ENCODE results near the gene EPS8L2.

The EPS8L2 gene

GRCh38 chr11:763549-764321 lies 57.7 kb downstream of the EPS8L2 start:
- DNase-seq, result no peak

GRCh38 chr11:764322-765024 lies 58.4 kb downstream of the EPS8L2 start:
- DNase-seq, result no peak

- DNase-seq, result peak; percentile 75 to 77
Measured at GRCh38 chr11:765025-765801, 59.2 kb downstream of the EPS8L2 start.

GRCh38 chr11:765802-766091 lies 59.7 kb downstream of the EPS8L2 start:
- no peak for DNase-seq

- DNase-seq, result no peak
Measured at GRCh38 chr11:766106-766935, 60.3 kb downstream of the EPS8L2 start.

- DNase-seq, result no peak
Measured at GRCh38 chr11:766936-767210, 60.8 kb downstream of the EPS8L2 start.

GRCh38 chr11:767238-767637 lies 61.2 kb downstream of the EPS8L2 start:
- no peak for DNase-seq

- DNase-seq, result no peak
Measured at GRCh38 chr11:769887-770641, 64.0 kb downstream of the EPS8L2 start.

GRCh38 chr11:770642-771616 lies 64.9 kb downstream of the EPS8L2 start:
- DNase-seq, result no peak

- DNase-seq, result no peak
Measured at GRCh38 chr11:771617-772204, 65.7 kb downstream of the EPS8L2 start.

- DNase-seq, result no peak
Measured at GRCh38 chr11:772429-773390, 66.7 kb downstream of the EPS8L2 start.

GRCh38 chr11:773425-773824 lies 67.4 kb downstream of the EPS8L2 start:
- no peak for DNase-seq

- no peak for DNase-seq
Measured at GRCh38 chr11:773830-774229, 67.8 kb downstream of the EPS8L2 start.

GRCh38 chr11:774873-775592 lies 69.0 kb downstream of the EPS8L2 start:
- no peak for DNase-seq

- no peak for DNase-seq
Measured at GRCh38 chr11:776263-776560, 70.2 kb downstream of the EPS8L2 start.

- peak in 1 of 2 donors; percentile 20 for DNase-seq
Measured at GRCh38 chr11:776561-777287, 70.7 kb downstream of the EPS8L2 start.
